ENCODE measurements around the gene PDPR. TPM values are rescaled to one million over a fixed set of nuclear protein-coding genes. Genes with fewer than 3 reads are reported as not detected.
A peak's percentile ranks its signal among the peaks of the same experiment; 100 is the strongest.
"Not testable (repeated sequence)": the region's sequence is repeated elsewhere in the genome, so short reads cannot be mapped to it uniquely, and the experiment has no call there.

Gene PDPR
- total RNA-seq, 4 donors from 2014 or later: 30.5 to 55.8 (median 35.9) TPM

DNA sequence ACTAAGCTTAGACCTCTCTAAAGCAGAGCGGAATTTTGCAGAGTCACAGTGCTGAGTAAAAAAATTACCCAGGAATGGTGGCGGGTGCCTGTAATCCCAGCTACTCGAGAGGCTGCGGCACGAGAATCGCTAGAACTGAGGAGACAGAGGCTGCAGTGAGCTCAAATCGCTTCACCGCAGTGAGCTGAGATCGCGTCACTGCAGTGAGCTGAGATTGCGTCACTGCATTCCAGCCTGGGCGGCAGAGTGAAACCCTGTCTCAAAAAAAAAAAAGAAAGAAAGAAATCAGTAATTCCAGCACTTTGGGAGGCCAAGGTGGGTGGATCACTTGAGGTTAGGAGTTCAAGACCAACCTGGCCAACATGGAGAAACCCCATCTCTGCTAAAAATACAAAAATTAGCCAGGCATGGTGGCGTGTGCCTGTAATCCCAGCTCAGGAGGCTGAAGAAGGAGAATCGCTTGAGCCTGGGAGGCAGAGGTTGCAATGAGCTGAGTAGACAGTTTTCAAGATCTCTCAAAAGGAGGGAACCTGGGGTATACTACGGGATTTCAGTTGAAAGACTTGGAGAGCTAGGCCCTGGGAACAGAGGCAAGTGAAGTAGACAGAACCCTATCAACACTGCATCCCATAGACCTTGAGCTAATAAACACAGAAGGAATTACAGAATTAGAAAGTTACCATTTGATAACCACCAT, 4.4 kb upstream of the PDPR start:
- H3K27me3 ChIP-seq, H3K27ac ChIP-seq, H3K36me3 ChIP-seq, DNase-seq, H3K9me3 ChIP-seq, H3K4me3 ChIP-seq, H3K4me1 ChIP-seq: not testable (repeated sequence)

DNA sequence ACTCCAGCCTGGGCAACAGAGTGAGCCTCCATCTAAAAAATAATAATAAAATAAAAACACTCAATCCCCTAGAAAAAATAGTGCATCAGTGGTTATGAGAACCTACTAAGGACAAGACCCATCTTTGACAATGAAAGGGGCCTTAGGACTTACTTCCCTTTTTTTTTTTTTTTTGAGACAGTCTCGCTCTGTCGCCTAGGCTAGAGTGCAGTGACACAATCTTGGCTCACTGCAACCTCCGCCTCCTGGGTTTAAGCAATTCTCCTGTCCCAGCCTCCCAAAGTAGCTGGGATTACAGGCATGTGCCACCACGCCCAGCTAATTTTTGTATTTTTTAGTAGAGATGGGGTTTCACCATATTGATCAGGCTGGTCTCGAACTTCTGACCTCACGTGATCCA, 2.0 kb upstream of the PDPR start:
- H3K27me3 ChIP-seq, H3K36me3 ChIP-seq, H3K9me3 ChIP-seq, H3K4me1 ChIP-seq, DNase-seq, H3K4me3 ChIP-seq, H3K27ac ChIP-seq: not testable (repeated sequence)

- peaks cover 0 to 17% (median 0%) of the 10 kb centered on the region in 4 donors for H3K4me1 ChIP-seq
- peak overlapping the region; percentile 70 to 83 (median 76) for H3K27ac ChIP-seq
- not testable (repeated sequence) for H3K27me3 ChIP-seq, H3K36me3 ChIP-seq, DNase-seq, H3K9me3 ChIP-seq
- peak overlapping the region; percentile 62 to 87 (median 66) for H3K4me3 ChIP-seq
Measured at GRCh38 chr16:70113599-70113981, 542 bp upstream of the PDPR start.

- Histone ChIP-seq H3K36me3 (peaks cover 0 to 29% (median 0%) of the 10 kb centered on the region in 3 donors), H3K4me1 (peaks cover 0 to 17% (median 0%) of the 10 kb centered on the region in 4 donors)
- DNase-seq, H3K27ac ChIP-seq, H3K4me3 ChIP-seq, H3K27me3 ChIP-seq, H3K9me3 ChIP-seq: not testable (repeated sequence)
Measured at GRCh38 chr16:70118354-70118753, 4.2 kb downstream of the PDPR start.

GRCh38 chr16:70118776-70119175, 4.6 kb downstream of the PDPR start:
- not testable (repeated sequence) for H3K27ac ChIP-seq, H3K4me3 ChIP-seq, DNase-seq, H3K9me3 ChIP-seq, H3K27me3 ChIP-seq
- H3K36me3 ChIP-seq: peaks cover 0 to 33% (median 0%) of the 10 kb centered on the region in 3 donors
- peaks cover 0 to 17% (median 0%) of the 10 kb centered on the region in 4 donors for H3K4me1 ChIP-seq

DNA sequence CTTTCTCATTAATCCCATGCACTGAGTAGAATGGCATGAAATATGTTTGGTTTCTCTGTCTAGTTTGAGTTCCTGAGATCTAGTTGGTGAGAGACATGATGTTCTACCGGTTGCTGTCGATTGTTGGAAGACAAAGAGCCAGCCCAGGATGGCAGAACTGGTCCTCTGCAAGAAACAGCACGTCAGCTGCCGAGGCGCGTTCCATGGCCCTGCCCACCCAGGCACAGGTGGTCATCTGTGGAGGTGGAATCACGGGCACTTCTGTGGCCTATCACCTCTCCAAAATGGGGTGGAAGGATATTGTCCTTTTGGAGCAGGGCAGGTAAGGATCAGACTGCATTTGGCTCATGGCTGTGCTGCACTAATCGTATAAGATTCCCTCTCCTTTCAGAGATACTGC, 6.3 kb downstream of the PDPR start:
- H3K36me3 ChIP-seq: peaks cover 0 to 46% (median 0%) of the 10 kb centered on the region in 3 donors
- H3K9me3 ChIP-seq, H3K4me3 ChIP-seq, H3K27me3 ChIP-seq, DNase-seq, H3K27ac ChIP-seq: not testable (repeated sequence)
- H3K4me1 ChIP-seq: peaks cover 0 to 13% (median 0%) of the 10 kb centered on the region in 4 donors

- H3K9me3 ChIP-seq, DNase-seq, H3K4me3 ChIP-seq, H3K4me1 ChIP-seq, H3K27me3 ChIP-seq, H3K27ac ChIP-seq: not testable (repeated sequence)
- peaks cover 0 to 80% (median 0%) of the 10 kb centered on the region in 3 donors for H3K36me3 ChIP-seq
Measured at GRCh38 chr16:70123822-70124221, 9.7 kb downstream of the PDPR start.

GRCh38 chr16:70126226-70126625, 12.1 kb downstream of the PDPR start:
- not testable (repeated sequence) for H3K9me3 ChIP-seq, H3K4me1 ChIP-seq, H3K27me3 ChIP-seq, H3K4me3 ChIP-seq, H3K27ac ChIP-seq, DNase-seq
- peaks cover 0 to 96% (median 0%) of the 10 kb centered on the region in 3 donors for H3K36me3 ChIP-seq

DNA sequence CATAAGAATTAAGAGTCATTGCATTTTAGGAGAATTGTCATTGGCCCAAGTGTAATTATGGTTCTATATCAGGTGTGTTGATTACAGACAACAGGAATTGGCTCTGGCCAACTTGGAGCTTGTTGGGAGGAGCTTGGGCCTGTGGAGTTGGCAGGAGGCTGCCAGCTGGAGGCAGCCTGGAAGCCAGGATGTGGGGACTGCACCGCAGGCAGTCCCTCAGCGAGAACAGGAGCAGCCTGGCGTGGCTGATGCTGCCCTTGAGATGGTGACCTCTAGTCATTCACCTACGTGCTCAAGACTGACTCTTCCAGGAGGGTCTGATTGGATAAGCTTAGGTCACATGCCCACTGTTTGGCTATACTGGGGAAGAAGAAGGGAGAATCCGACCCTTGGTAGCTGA, 13.6 kb downstream of the PDPR start:
- H3K27ac ChIP-seq, H3K4me1 ChIP-seq, H3K4me3 ChIP-seq, H3K27me3 ChIP-seq, H3K9me3 ChIP-seq, DNase-seq: not testable (repeated sequence)
- peaks cover 0 to 96% (median 1%) of the 10 kb centered on the region in 3 donors for H3K36me3 ChIP-seq

DNA sequence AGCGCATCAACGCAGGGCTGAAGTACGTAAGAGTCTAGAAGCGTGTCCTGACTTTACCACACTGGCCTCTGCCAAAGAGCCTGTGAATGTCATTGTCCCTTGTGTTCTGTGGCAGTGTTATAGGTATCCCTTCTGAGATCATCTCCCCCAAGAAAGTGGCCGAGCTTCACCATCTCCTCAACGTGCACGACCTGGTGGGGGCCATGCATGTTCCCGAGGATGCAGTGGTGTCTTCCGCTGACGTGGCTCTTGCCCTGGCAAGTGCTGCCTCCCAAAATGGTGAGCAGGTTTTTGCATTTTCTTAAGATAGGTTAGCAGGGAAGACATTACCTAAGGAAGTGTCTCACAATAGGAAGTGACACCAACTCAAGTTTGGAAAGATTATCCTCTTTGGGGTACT, 14.7 kb downstream of the PDPR start:
- not testable (repeated sequence) for H3K4me3 ChIP-seq, H3K27ac ChIP-seq, H3K4me1 ChIP-seq, H3K9me3 ChIP-seq, H3K27me3 ChIP-seq, DNase-seq
- H3K36me3 ChIP-seq: peaks cover 0 to 96% (median 3%) of the 10 kb centered on the region in 3 donors

DNA sequence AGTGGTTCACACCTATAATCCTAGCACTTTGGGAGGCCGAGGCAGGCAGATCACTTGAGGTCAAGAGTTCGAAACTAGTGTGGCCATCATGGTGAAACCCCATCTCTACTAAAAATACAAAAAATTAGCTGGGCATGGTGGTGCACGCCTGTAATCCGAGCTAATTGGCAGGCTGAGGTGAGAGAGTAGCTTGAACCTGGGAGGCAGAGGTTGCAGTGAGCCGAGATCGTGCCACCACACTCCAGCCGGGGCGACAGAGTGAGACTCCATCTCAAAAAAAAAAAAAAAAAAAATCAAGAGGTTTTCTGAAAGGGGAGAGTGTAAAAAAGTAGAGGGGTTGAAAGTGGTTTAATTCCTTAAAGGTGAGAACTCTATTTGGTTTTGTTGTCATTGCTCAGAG, 21.7 kb downstream of the PDPR start:
- DNase-seq, H3K4me3 ChIP-seq, H3K4me1 ChIP-seq, H3K9me3 ChIP-seq, H3K27me3 ChIP-seq, H3K27ac ChIP-seq: not testable (repeated sequence)
- H3K36me3 ChIP-seq: peaks cover 3 to 96% (median 3%) of the 10 kb centered on the region in 3 donors

DNA sequence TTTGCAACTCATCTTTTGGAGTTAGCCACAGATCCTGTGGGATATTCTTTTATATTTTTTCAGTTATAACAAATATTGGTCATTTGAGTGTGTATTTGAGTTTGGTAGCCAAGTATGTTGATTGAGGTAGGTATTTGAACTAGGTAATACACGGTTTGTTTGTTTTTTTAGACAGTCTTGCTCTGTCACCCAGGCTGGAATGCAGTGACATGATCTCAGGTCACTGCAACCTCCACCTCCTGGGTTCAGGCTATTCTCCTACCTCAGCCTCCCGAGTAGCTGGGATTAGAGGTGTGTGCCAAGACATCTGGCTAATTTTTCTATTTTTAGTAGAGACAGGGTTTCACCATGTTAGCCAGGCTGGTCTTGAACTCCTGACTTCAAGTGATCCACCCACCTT, 22.5 kb downstream of the PDPR start:
- peaks cover 3 to 96% (median 3%) of the 10 kb centered on the region in 3 donors for H3K36me3 ChIP-seq
- H3K4me3 ChIP-seq, H3K9me3 ChIP-seq, H3K27me3 ChIP-seq, DNase-seq, H3K4me1 ChIP-seq, H3K27ac ChIP-seq: not testable (repeated sequence)

DNA sequence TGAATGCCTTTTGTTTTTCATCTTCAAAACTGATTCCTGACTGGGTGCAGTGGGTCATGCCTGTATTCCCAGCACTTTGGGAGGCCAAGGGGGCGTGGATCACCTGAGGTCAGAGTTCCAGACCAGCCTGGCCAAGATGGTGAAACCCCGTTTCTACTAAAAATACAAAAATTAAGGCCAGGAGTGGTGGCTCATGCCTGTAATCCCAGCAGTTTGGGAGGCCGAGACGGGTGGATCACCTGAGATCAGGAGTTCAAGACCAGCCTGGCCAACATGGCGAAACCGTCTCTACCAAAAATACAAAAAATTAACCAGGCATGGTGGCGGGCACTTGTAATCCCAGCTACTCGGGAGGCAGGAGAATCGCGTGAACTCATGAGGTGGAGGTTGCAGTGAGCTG, 28.6 kb downstream of the PDPR start:
- H3K27me3 ChIP-seq, H3K4me1 ChIP-seq, H3K4me3 ChIP-seq, H3K27ac ChIP-seq, H3K9me3 ChIP-seq: not testable (repeated sequence)
- DNase-seq: peak in 1 of 3 donors; percentile 23
- H3K36me3 ChIP-seq: peaks cover 0 to 81% (median 3%) of the 10 kb centered on the region in 3 donors

DNA sequence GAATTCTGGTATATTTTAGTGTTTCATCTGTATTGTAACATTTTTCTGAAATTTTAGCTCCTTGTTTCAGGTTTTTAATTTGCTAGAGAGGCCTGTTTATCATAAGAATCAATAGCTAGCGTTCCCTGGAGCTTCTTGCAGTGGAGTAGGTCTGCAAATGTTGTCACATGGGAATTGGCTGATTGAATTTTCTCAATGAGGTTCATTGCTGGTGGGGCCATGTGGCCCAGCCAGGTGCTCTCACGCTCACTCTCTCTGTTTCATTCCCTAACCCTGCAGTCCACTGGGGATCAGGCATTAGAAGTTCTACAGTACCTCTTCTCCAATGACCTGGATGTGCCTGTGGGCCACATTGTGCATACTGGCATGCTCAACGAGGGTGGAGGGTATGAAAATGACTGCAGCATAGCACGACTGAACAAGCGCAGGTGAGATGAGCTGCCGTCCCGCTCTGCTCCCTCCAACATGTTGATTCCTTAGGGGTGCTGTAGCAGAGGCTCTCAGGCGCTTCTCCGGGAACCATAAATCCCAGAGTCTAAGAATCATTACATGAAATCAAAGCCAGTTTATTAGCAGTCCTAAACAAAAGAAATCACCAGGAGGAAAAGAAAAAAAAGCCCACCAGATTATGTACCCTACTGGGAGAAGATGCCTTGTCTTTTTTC, 29.2 kb downstream of the PDPR start:
- H3K27me3 ChIP-seq, H3K4me3 ChIP-seq, H3K4me1 ChIP-seq, H3K9me3 ChIP-seq, H3K27ac ChIP-seq: not testable (repeated sequence)
- peaks cover 0 to 83% (median 3%) of the 10 kb centered on the region in 3 donors for H3K36me3 ChIP-seq
- DNase-seq: peak in 1 of 3 donors; percentile 15

GRCh38 chr16:70147853-70148252, 33.7 kb downstream of the PDPR start:
- H3K4me3 ChIP-seq, H3K27ac ChIP-seq, H3K9me3 ChIP-seq, H3K4me1 ChIP-seq, H3K27me3 ChIP-seq: not testable (repeated sequence)
- peaks cover 0 to 83% (median 4%) of the 10 kb centered on the region in 3 donors for H3K36me3 ChIP-seq
- peak in 1 of 3 donors; percentile 11 for DNase-seq

Data from Peyer's patch (tissue), 4 donors.